ENCODE results near the gene NOC2L.

Gene NOC2L

DNA sequence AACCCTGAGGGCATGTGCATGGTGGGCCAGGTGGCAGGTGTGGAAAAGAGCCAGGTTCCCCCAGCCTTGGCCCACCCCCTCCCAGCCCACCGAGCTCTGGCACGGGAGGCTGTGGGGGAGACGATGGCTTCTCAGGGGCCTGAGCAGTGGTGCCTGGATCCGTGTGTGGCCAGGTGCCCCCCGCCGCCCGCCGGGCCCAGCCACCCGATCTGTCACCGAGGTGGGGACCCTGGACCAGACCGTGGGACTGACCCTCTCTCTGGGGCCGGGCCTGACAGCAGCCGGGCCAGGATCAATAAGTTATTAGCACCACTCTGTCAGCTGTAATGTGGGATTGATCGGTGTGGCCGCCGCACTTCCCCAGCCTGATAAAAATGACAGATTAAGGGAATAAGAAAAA is 21.5 kb downstream of the NOC2L start:
- no peak for DNase-seq (ENCODE audit: extremely low read depth, low read depth)
- TF ChIP-seq, protein P1, sequence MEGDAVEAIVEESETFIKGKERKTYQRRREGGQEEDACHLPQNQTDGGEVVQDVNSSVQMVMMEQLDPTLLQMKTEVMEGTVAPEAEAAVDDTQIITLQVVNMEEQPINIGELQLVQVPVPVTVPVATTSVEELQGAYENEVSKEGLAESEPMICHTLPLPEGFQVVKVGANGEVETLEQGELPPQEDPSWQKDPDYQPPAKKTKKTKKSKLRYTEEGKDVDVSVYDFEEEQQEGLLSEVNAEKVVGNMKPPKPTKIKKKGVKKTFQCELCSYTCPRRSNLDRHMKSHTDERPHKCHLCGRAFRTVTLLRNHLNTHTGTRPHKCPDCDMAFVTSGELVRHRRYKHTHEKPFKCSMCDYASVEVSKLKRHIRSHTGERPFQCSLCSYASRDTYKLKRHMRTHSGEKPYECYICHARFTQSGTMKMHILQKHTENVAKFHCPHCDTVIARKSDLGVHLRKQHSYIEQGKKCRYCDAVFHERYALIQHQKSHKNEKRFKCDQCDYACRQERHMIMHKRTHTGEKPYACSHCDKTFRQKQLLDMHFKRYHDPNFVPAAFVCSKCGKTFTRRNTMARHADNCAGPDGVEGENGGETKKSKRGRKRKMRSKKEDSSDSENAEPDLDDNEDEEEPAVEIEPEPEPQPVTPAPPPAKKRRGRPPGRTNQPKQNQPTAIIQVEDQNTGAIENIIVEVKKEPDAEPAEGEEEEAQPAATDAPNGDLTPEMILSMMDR (IDR thresholded peaks at IDR 0.05; ENCODE audit: low read depth, low read length) = no peak

DNA sequence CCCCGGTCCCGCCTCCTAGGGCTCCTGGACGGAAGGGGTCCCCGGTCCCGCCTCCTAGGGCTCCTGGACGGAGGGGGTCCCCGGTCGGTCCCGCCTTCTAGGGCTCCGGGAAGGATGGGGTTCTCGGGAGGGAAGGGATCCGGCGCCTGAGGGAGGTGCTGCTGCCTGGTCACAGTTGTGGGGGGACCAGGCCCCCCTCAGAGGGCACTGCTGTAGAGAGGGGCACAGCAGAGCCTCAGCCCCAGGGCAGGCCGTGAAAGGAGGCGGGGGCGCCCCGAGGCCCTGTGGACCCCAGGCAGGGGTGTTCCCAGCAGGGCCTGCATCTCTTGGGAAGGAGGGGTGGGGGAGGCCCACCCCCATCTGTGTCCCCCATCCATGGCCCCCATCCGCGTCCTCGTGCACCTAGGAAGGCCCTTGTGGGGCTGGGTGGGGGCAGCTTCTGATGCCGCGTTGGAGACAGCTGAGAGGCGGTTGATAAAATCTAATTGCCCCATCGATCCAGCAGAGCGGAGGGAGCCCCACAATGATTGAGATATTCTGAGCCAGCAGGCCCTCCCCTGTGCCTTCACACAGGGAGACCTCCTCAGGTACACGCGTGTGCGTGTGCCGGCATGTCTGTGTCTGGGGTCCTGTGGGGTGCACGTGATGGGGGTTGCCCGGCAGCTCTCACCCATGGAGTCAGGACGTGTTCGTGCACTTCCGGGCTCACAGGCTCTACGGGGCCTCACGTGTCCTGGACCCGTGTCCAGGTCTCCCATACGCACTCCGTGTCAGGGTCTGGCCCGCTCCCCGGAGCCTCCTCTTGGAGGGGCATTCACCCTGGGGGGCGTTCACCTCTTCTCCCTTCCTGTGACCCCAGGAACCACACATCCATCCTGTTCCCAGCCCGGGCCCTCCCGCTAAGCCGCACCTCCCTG is 22.4 kb downstream of the NOC2L start:
- TF ChIP-seq, protein P1 (IDR thresholded peaks at IDR 0.05; ENCODE audit: low read depth, low read length) = no peak

DNA sequence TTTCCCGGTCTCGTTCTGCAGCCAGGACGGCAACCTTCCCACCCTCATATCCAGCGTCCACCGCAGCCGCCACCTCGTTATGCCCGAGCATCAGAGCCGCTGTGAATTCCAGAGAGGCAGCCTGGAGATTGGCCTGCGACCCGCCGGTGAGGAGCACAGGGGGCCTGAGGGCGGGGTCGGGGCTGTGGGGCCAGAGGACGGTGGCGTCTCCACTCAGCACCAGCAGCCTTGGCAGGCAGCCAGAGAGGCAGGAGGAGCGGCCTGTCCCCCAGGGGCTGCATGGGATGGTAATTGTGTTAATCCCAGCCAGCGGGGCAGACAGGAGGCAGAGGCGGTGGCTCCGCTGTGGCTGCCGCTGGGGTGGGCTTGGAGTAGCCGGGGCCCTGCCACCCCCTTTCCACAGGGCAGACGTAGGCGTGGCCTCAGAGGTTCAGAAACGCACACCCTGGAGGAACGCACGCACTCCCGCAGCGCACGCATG is 23.3 kb downstream of the NOC2L start:
- DNase-seq (ENCODE audit: extremely low read depth, low read depth) = no peak
- TF ChIP-seq, protein P1 (IDR thresholded peaks at IDR 0.05; ENCODE audit: low read depth, low read length) = no peak

More for the DNA sequence above, 22.4 kb downstream of the NOC2L start:
- DNase-seq (ENCODE audit: extremely low read depth, low read depth) = no peak

DNA sequence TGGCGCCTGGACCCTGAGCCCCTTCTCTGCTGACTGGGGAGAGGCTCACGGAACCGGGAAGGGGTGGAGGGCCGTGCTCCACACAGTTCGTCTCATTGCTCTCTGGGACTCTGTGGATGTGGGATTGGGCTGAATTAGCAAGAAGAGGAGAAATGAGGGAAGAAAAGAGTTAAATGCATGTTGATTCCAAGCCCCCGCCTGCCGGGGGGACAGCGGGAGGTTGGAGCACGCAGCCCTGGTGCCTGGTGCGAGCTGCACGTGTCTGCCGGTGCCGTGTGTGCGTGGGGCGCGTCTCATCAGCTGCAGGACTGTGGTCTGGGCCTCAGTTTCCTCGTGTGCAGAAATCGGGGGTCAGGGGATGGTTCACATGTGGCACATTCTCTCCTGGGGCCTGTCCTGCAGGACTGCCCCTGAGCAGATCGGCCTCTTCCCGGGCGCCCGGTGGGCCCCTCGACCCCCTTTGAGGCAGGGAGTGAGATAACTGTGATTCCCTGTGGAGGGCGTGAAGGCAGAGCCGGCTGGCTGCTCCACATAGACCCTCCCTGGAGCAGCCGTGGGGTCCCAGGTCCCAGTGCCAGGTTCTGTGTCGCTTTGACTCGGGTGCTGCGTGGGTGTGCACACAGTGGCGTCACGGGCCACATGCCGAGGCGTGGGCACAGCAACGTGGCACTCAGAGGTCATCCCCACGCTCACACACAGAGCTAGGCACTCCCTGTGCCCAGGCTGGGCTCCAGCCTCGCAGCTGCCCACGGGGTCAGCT is 23.9 kb downstream of the NOC2L start:
- no peak for DNase-seq (ENCODE audit: extremely low read depth, low read depth)
- TF ChIP-seq, protein P1 (IDR thresholded peaks at IDR 0.05; ENCODE audit: low read depth, low read length) = no peak

DNA sequence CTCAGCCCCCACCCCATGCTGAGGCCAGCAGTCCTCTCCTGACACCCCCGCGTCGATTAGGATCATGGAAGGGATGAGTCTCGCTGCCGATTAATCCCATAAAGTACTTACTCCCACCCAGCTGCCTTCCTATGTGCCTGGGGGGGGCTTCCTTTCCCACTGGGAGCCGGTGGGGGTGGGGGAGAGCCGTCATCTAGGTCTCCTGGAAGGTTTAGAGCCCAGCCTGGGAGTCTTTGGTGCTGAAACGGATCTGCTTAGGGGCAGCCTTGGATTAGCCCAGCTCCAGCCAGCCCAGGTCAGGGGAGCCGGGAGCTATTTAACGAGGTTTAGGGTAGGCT is 25.5 kb downstream of the NOC2L start:
- TF ChIP-seq, protein P1 (IDR thresholded peaks at IDR 0.05; ENCODE audit: low read depth, low read length) = no peak
- DNase-seq (ENCODE audit: extremely low read depth, low read depth) = no peak

DNA sequence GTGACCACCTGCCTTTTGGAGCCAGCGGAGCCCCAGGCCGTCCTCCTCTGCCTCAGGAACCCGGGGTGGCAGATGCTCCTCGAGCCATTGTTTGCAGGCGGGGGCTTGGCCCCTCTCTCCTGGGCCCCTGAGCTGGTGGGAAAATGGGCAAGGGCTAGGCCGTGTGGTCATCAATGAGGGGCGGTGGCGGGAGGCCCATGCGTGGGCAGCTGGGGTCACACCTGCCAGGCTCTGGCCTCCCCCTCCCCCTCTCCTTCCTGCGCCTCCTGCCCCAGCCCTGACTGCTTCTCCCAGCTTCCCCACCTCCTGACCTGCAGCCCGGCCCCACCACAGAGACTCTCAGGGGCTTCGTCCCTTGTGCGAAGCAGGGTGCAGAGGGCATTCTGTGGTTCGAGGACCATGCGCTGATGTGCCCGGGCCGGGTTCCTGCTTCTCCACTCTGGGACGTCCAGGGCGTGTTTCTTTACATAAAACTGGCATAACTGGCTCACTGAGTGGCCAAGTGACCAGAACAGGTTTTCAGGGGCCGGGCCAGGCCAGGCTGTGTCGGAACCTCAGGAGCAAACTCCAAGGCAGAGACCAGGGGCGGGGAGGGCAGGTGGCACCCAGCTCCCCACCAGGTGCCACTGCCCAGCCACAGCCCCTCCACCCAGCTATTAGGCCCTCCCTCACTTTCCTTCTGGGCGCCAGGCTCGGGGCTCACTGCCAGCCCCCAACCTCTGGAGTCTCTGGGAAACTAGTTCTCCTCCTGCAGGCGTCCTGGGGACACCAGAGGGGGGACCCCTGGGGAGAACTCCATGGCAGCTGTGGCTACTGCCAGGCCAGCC is 26.1 kb downstream of the NOC2L start:
- TF ChIP-seq, protein P1 (IDR thresholded peaks at IDR 0.05; ENCODE audit: low read depth, low read length) = no peak
- no peak for DNase-seq (ENCODE audit: extremely low read depth, low read depth)

All from AG09319 (cell line).